Hepatocyte (in vitro differentiated cells): ENCODE data around the gene SNRPD3.

ENCODE experiments used
- CTCF ChIP-seq: fragments of 200-600 bp; sonication (generic); IDR thresholded peaks from 2 replicates; pipeline ENCODE4 v1.5.1; 2016; ENCODE audit warnings: antibody characterized with exemption, mild to moderate bottlenecking; ENCODE audit not compliant: poor library complexity
- EZH2 ChIP-seq: fragments of 200-600 bp; sonication (generic); IDR thresholded peaks from 2 replicates; pipeline ENCODE4 v1.6.1; 2016; ENCODE audit warnings: antibody characterized with exemption, mild to moderate bottlenecking, borderline replicate concordance

- no peak for TF ChIP-seq CTCF
- no peak for TF ChIP-seq EZH2
Observed at GRCh38 chr22:24576778-24577177, 21.0 kb downstream of the SNRPD3 start.
